ENCODE results near the gene NDUFS6. TPM values are rescaled to one million over a fixed set of nuclear protein-coding genes. Genes with fewer than 3 reads are reported as not detected.

Gene NDUFS6
- total and polyA plus RNA-seq, 2 of the 8 experiments (the other 6 are each of a cell fraction or from before 2014, with no cell fraction given) = 72.7 to 191 TPM

- no peaks in the 10 kb centered on the region for H3K9me3 ChIP-seq (ENCODE audit: insufficient read depth in 2 of 2, low read depth in 1 of 2, low read length in 1 of 2)
- WGBS, 2 experiments (ENCODE audit: extremely low coverage in 1 of 2, insufficient coverage in 1 of 2, insufficient read length in 1 of 2, insufficient replicate concordance in 2 of 2, low coverage in 1 of 2, low lambda C conversion rate in 2 of 2, missing lambda C conversion rate in 1 of 2) = 90% methylated on average over 33 of the region's 33 CpGs; no CpG with 5 or more reads in 1 of the 2 experiments
- peaks cover 14 to 21% (median 16%) of the 10 kb centered on the region in 4 experiments for H3K36me3 ChIP-seq (ENCODE audit: control insufficient read depth in 2 of 4, insufficient read depth in 4 of 4, low read length in 3 of 4)
- POLR2A ChIA-PET (ENCODE audit: partially characterized antibody) = interaction anchor here (0.6 to 1.3 kb wide), 5 partner anchors 14 to 279 kb away, joined by 3 to 4 read pairs (median 3); no protein-coding TSS in a partner anchor
- DNase-seq (ENCODE audit: low read depth in 1 of 2, low spot score in 2 of 2) (no peak), FAIRE-seq (no peak)
- no peak overlapping the region for H3K56ac ChIP-seq (replicated peaks; ENCODE audit: insufficient read length, low read depth, low read length)
- H3K23me2 ChIP-seq (ENCODE audit: low read depth, low read length) = peaks cover 5% of the 10 kb centered on the region; the same call in 1 of the 2 replicates
- no peak overlapping the region for H3K9ac ChIP-seq (replicated peaks in 1 of 4; ENCODE audit: extremely low read depth in 1 of 4, low read depth in 3 of 4, low read length in 3 of 4)
- H3K4ac ChIP-seq (replicated peaks; ENCODE audit: insufficient read length, low read depth, low read length) = no peak overlapping the region
- H3K18ac ChIP-seq (ENCODE audit: extremely low read depth, low read length) = no peak overlapping the region
- H2AFZ ChIP-seq (ENCODE audit: low read length) = no peak overlapping the region
- no peak overlapping the region for H3K23ac ChIP-seq (ENCODE audit: insufficient read length)
- H2BK20ac ChIP-seq (ENCODE audit: low read length) = no peak overlapping the region
- H3K27ac ChIP-seq (ENCODE audit: low read depth, low read length) = no peak overlapping the region
- no peak overlapping the region for H4K5ac ChIP-seq (ENCODE audit: insufficient read length, low read depth, low read length)
- H3K14ac ChIP-seq (ENCODE audit: insufficient read length) = no peak overlapping the region
- peaks cover 0 to 17% of the 10 kb centered on the region in 2 experiments; a peak in 2 of 4 replicates for H3K79me2 ChIP-seq (ENCODE audit: control insufficient read depth in 1 of 2, insufficient read depth in 2 of 2, low read length in 2 of 2)
- H3K79me1 ChIP-seq (ENCODE audit: low read depth, low read length) = peaks cover 10% of the 10 kb centered on the region; the same call in 1 of the 2 replicates
- H2BK5ac ChIP-seq (ENCODE audit: low read depth, low read length) = no peak overlapping the region
- peaks cover 8 to 9% of the 10 kb centered on the region in 2 experiments for H4K20me1 ChIP-seq (replicated peaks in 1 of 2; ENCODE audit: control insufficient read depth in 1 of 2, insufficient read depth in 2 of 2, low read length in 2 of 2)
- peak overlapping the region; percentile 23 for H4K91ac ChIP-seq (replicated peaks; ENCODE audit: insufficient read length, low read length)
- H4K8ac ChIP-seq (ENCODE audit: extremely low read depth, insufficient read depth, low read length) = peak overlapping the region; percentile 86
- no peak overlapping the region for H3K4me3 ChIP-seq (ENCODE audit: extremely low read depth in 1 of 4, insufficient read depth in 2 of 4, low read depth in 3 of 4, low read length in 4 of 4)
- H3K4me1 ChIP-seq (replicated peaks in 1 of 4; ENCODE audit: control insufficient read depth in 3 of 4, insufficient read depth in 4 of 4, low read length in 3 of 4) = peaks cover 3 to 12% (median 11%) of the 10 kb centered on the region in 4 experiments; a peak in 6 of 7 replicates
- H2BK15ac ChIP-seq (ENCODE audit: low read length) = 0 out of 2 replicates have a peak overlapping the region, but pooled peaks have one; percentile 61
- H2BK12ac ChIP-seq (ENCODE audit: low read depth, low read length) = no peak overlapping the region
- CTCF ChIA-PET (ENCODE audit: partially characterized antibody) = interaction anchor here (0.8 to 1.3 kb wide), 6 partner anchors 21 to 56 kb away, joined by 3 to 4 read pairs (median 3); no protein-coding TSS in a partner anchor
- no peak overlapping the region for H3K4me2 ChIP-seq (ENCODE audit: insufficient read depth in 1 of 2, low read depth in 2 of 2, low read length in 2 of 2)
- H3K27me3 ChIP-seq (replicated peaks in 1 of 4; ENCODE audit: control insufficient read depth in 3 of 4, extremely low read depth in 1 of 4, insufficient read depth in 3 of 4, low read length in 3 of 4) = no peaks in the 10 kb centered on the region
- H2BK120ac ChIP-seq (replicated peaks; ENCODE audit: low read depth, low read length) = no peak overlapping the region
- H2AK5ac ChIP-seq (ENCODE audit: low read depth, low read length) = 0 out of 2 replicates have a peak overlapping the region, but pooled peaks have one; percentile 40
- no peak for TF ChIP-seq SIRT6 (IDR thresholded peaks at IDR 0.05; ENCODE audit: low read length)
- no peak for TF ChIP-seq MAX (IDR thresholded peaks at IDR 0.05)
- TF ChIP-seq CREB1 (IDR thresholded peaks at IDR 0.05) = no peak
- TF ChIP-seq SIN3A (conservative IDR thresholded peaks at IDR 0.05 in 1 of 2, IDR thresholded peaks at IDR 0.05 in 1 of 2; ENCODE audit: low read depth in 1 of 2, low read length in 2 of 2) = no peak
- TF ChIP-seq NRF1 (IDR thresholded peaks at IDR 0.05; ENCODE audit: low read depth, low read length) = no peak
- TF ChIP-seq TAF1 (IDR thresholded peaks at IDR 0.05; ENCODE audit: low read depth, low read length) = no peak
- no peak for TF ChIP-seq CEBPB (IDR thresholded peaks at IDR 0.05; ENCODE audit: low read depth, low read length)
- no peak for TF ChIP-seq CTCF (IDR thresholded peaks at IDR 0.05; ENCODE audit: control extremely low read depth in 1 of 3, insufficient read depth in 1 of 3, low read depth in 1 of 3, low read length in 3 of 3)
- no peak for TF ChIP-seq SP4 (IDR thresholded peaks at IDR 0.05; ENCODE audit: low read length)
Measured at GRCh38 chr5:1793966-1794900, 7.0 kb upstream of the NDUFS6 start.
